HepG2 (cell line): ENCODE measurements around the gene RERE. TPM values are rescaled to one million over a fixed set of nuclear protein-coding genes. Genes with fewer than 3 reads are reported as not detected.

Source experiments
- AGO2 ChIP-seq: fragments of 200-400 bp; formaldehyde crosslinking; optimal IDR thresholded peaks from 2 replicates; pipeline ENCODE3; 2017; ENCODE audit warnings: mild to moderate bottlenecking, low read depth, low read length, moderate library complexity
- CHD4 ChIP-seq: fragments of 200-600 bp; sonication (generic); IDR thresholded peaks from 2 replicates; pipeline ENCODE4 v1.7.0; 2017; ENCODE audit warnings: mild to moderate bottlenecking, low read length, borderline replicate concordance
- FOXJ3 ChIP-seq: sonication (generic); formaldehyde crosslinking; IDR thresholded peaks from 2 replicates; pipeline ENCODE4 v1.4.0; 2020; ENCODE audit warnings: missing genetic modification reagents, mild to moderate bottlenecking, borderline replicate concordance
- HNRNPLL ChIP-seq: fragments of 200-400 bp; formaldehyde crosslinking; IDR thresholded peaks from 2 replicates; pipeline ENCODE4 v1.6.1; 2017; ENCODE audit warnings: mild to moderate bottlenecking, low read depth, low read length; ENCODE audit not compliant: poor library complexity, severe bottlenecking
- KDM5B ChIP-seq: sonication (generic); formaldehyde crosslinking; IDR thresholded peaks from 2 replicates; pipeline ENCODE4 v1.4.0; 2020; ENCODE audit warnings: missing genetic modification reagents, mild to moderate bottlenecking, borderline replicate concordance
- ONECUT2 ChIP-seq: sonication (generic); formaldehyde crosslinking; IDR thresholded peaks from 2 replicates; pipeline ENCODE4 v1.4.0; 2020; ENCODE audit warnings: missing genetic modification reagents
- SMC3 ChIP-seq: IDR thresholded peaks from 2 replicates; pipeline ENCODE4 v1.6.1; 2011; ENCODE audit warnings: low read length, improper control_type of control experiment
- U2AF1 ChIP-seq: fragments of 200-400 bp; formaldehyde crosslinking; optimal IDR thresholded peaks from 2 replicates; pipeline ENCODE3; 2017; ENCODE audit warnings: mild to moderate bottlenecking, low read depth, low read length
- ZBTB38 ChIP-seq: sonication (generic); formaldehyde crosslinking; IDR thresholded peaks from 2 replicates; pipeline ENCODE4 v1.5.1; 2020; ENCODE audit warnings: mild to moderate bottlenecking, missing genetic modification reagents
- ZNF44 ChIP-seq: sonication (generic); formaldehyde crosslinking; IDR thresholded peaks from 2 replicates; pipeline ENCODE4 v1.5.1; 2020; ENCODE audit warnings: mild to moderate bottlenecking, missing genetic modification reagents
- ZNF451 ChIP-seq: sonication (generic); formaldehyde crosslinking; IDR thresholded peaks from 2 replicates; pipeline ENCODE4 v1.5.0; 2020; ENCODE audit warnings: mild to moderate bottlenecking, missing genetic modification reagents
- ZNF460 ChIP-seq: sonication (generic); formaldehyde crosslinking; IDR thresholded peaks from 2 replicates; pipeline ENCODE4 v1.5.1; 2020; ENCODE audit warnings: missing genetic modification reagents, mild to moderate bottlenecking, borderline replicate concordance
- ZNF501 ChIP-seq: sonication (generic); formaldehyde crosslinking; IDR thresholded peaks from 2 replicates; pipeline ENCODE4 v1.5.1; 2020; ENCODE audit warnings: mild to moderate bottlenecking, moderate library complexity, missing genetic modification reagents
- ZNF615 ChIP-seq: sonication (generic); formaldehyde crosslinking; IDR thresholded peaks from 2 replicates; pipeline ENCODE4 v1.5.0; 2020; ENCODE audit warnings: mild to moderate bottlenecking, missing genetic modification reagents, borderline replicate concordance
- ZNF670 ChIP-seq: sonication (generic); formaldehyde crosslinking; IDR thresholded peaks from 2 replicates; pipeline ENCODE4 v1.8.0; 2022; ENCODE audit warnings: mild to moderate bottlenecking, missing genetic modification reagents, borderline replicate concordance
- ZNF672 ChIP-seq: sonication (generic); formaldehyde crosslinking; IDR thresholded peaks from 2 replicates; pipeline ENCODE4 v1.8.1; 2022; ENCODE audit warnings: missing genetic modification reagents
- polyA plus RNA-seq, 8 experiments: library from polyadenylated mRNA; depleted of rRNA in 3 of 8; stranded (reverse) in 7 of 8; unstranded in 1 of 8; fragments of >200 nt; fragmentation: Illumina TruSeq in 4 of 8; extraction: Trizol in 4 of 8; gene quantifications; 2 replicates each; pipeline versions ENCODE4 v1.2.1 to v1.2.3, GENCODE V29; 2011 to 2016; ENCODE audit warnings: low read depth in 4 of 8, missing spikeins in 1 of 8, mixed read lengths in 1 of 8; ENCODE audit not compliant: insufficient read depth in 1 of 8
- total RNA-seq, 5 experiments: library from RNA; depleted of rRNA; stranded (reverse); fragments of >200 nt; fragmentation: Illumina TruSeq; extraction: Trizol; gene quantifications; 2 replicates each; pipeline ENCODE4 v1.2.3, GENCODE V29; 2016; ENCODE audit warnings: low read depth in 1 of 5
- TF ChIP-seq, protein P1 (sequence below): IDR thresholded peaks from 2 replicates; pipeline ENCODE4 v1.6.1; 2012; ENCODE audit warnings: inconsistent platforms
- TF ChIP-seq, protein P2 (sequence below): sonication (generic); formaldehyde crosslinking; IDR thresholded peaks from 2 replicates; pipeline ENCODE4 v1.8.0; 2022; ENCODE audit warnings: mild to moderate bottlenecking, missing genetic modification reagents, borderline replicate concordance
- TF ChIP-seq, protein P3 (sequence below): sonication (generic); formaldehyde crosslinking; IDR thresholded peaks from 2 replicates; pipeline ENCODE4 v1.5.0; 2020; ENCODE audit warnings: mild to moderate bottlenecking, missing genetic modification reagents, borderline replicate concordance

RERE gene
- total and polyA plus RNA-seq, 2 of the 13 experiments (the other 11 are each of a cell fraction or from before 2014, with no cell fraction given) = 18.3 to 21.9 TPM

DNA sequence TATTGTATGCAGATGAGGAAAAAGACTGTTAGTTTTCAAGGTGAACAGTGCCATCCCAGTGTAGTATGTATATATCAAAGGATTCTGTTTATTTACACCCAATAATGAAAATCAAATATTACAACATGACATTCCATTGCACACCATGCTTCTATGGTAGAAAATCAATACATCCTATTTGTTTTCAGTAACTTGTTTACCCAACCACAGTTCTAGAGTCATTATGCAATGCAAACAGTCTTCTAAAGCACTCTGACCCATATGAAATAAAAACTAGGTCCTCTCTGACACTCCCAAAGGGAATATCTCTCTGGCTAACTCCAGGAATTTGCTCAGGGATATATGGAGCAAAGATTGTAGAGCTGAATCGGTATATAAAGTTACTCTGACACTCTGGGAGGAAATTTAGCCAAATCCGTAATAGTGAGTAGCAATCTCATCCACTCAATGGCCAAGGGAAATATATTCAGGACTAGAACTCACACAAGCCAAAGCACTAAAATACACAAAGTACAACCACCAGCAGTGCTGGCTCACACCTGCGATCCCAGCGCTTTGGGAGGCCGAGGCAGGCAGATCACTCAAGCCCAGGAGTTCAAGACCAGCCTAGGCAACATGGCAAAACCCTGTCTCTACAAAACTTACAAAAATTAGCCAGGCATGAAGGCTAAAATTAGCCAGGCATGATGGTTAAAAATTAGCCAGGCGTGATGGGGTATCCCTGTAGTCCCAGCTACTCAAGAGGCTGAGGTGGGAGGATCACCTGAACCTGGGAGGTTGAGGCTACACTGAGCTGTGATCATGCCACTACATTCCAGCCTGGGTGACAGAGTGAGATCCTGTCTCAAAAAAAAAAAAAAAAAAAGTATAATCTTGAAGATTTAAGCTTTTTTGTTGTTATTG lies 75.2 kb downstream of the RERE start (continued):
- TF ChIP-seq, protein P1, sequence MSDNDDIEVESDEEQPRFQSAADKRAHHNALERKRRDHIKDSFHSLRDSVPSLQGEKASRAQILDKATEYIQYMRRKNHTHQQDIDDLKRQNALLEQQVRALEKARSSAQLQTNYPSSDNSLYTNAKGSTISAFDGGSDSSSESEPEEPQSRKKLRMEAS = peak; percentile 76
- TF ChIP-seq ONECUT2 (CRISPR knock-in tag) (peak; percentile 100), ZNF670 (CRISPR knock-in tag) (0 out of 2 replicates have a peak, but pooled peaks have one; percentile 20), ZNF672 (CRISPR knock-in tag) (0 out of 2 replicates have a peak, but pooled peaks have one; percentile 40), U2AF1 (no peak), ZNF451 (CRISPR knock-in tag) (no peak), SMC3 (no peak; the same call in none of the 2 replicates), HNRNPLL (no peak), ZBTB38 (CRISPR knock-in tag) (no peak), KDM5B (CRISPR knock-in tag) (no peak), AGO2 (no peak), ZNF44 (no peak), ZNF615 (CRISPR knock-in tag) (no peak), ZNF501 (CRISPR knock-in tag) (peak; percentile 45; the same call in 1 of the 2 replicates), CHD4 (peak; percentile 79; the same call in 1 of the 2 replicates), ZNF460 (CRISPR knock-in tag) (no peak; the same call in 1 of the 2 replicates), FOXJ3 (CRISPR knock-in tag) (peak; percentile 100)
- TF ChIP-seq, protein P2, sequence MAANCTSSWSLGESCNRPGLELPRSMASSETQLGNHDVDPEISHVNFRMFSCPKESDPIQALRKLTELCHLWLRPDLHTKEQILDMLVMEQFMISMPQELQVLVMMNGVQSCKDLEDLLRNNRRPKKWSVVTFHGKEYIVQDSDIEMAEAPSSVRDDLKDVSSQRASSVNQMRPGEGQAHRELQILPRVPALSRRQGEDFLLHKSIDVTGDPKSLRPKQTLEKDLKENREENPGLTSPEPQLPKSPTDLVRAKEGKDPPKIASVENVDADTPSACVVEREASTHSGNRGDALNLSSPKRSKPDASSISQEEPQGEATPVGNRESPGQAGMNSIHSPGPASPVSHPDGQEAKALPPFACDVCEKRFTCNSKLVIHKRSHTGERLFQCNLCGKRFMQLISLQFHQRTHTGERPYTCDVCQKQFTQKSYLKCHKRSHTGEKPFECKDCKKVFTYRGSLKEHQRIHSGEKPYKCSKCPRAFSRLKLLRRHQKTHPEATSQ = peak; percentile 96; the same call in 1 of the 2 replicates
- TF ChIP-seq, protein P3, sequence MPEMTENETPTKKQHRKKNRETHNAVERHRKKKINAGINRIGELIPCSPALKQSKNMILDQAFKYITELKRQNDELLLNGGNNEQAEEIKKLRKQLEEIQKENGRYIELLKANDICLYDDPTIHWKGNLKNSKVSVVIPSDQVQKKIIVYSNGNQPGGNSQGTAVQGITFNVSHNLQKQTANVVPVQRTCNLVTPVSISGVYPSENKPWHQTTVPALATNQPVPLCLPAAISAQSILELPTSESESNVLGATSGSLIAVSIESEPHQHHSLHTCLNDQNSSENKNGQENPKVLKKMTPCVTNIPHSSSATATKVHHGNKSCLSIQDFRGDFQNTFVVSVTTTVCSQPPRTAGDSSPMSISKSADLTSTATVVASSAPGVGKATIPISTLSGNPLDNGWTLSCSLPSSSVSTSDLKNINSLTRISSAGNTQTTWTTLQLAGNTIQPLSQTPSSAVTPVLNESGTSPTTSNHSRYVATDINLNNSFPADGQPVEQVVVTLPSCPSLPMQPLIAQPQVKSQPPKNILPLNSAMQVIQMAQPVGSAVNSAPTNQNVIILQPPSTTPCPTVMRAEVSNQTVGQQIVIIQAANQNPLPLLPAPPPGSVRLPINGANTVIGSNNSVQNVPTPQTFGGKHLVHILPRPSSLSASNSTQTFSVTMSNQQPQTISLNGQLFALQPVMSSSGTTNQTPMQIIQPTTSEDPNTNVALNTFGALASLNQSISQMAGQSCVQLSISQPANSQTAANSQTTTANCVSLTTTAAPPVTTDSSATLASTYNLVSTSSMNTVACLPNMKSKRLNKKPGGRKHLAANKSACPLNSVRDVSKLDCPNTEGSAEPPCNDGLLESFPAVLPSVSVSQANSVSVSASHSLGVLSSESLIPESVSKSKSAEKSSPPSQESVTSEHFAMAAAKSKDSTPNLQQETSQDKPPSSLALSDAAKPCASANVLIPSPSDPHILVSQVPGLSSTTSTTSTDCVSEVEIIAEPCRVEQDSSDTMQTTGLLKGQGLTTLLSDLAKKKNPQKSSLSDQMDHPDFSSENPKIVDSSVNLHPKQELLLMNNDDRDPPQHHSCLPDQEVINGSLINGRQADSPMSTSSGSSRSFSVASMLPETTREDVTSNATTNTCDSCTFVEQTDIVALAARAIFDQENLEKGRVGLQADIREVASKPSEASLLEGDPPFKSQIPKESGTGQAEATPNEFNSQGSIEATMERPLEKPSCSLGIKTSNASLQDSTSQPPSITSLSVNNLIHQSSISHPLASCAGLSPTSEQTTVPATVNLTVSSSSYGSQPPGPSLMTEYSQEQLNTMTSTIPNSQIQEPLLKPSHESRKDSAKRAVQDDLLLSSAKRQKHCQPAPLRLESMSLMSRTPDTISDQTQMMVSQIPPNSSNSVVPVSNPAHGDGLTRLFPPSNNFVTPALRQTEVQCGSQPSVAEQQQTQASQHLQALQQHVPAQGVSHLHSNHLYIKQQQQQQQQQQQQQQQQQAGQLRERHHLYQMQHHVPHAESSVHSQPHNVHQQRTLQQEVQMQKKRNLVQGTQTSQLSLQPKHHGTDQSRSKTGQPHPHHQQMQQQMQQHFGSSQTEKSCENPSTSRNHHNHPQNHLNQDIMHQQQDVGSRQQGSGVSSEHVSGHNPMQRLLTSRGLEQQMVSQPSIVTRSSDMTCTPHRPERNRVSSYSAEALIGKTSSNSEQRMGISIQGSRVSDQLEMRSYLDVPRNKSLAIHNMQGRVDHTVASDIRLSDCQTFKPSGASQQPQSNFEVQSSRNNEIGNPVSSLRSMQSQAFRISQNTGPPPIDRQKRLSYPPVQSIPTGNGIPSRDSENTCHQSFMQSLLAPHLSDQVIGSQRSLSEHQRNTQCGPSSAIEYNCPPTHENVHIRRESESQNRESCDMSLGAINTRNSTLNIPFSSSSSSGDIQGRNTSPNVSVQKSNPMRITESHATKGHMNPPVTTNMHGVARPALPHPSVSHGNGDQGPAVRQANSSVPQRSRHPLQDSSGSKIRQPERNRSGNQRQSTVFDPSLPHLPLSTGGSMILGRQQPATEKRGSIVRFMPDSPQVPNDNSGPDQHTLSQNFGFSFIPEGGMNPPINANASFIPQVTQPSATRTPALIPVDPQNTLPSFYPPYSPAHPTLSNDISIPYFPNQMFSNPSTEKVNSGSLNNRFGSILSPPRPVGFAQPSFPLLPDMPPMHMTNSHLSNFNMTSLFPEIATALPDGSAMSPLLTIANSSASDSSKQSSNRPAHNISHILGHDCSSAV (CRISPR knock-in tag) = no peak
